Osteocyte (in vitro differentiated cells): Measurements from ENCODE around the gene KCNH1. TPM values are rescaled to one million over a fixed set of nuclear protein-coding genes. Genes with fewer than 3 reads are reported as not detected.

Source experiments
- DNase-seq: peaks from one replicate; pipeline ENCODE4 v3.0.0; 2021; ENCODE audit warnings: mixed read lengths; ENCODE audit not compliant: unreplicated experiment; ENCODE audit errors: extremely low spot score
- H3K27ac Mint-ChIP-seq: one replicate; pipeline ENCODE4 v1.8.0; 2021; ENCODE audit warnings: mild to moderate bottlenecking, mixed read lengths; ENCODE audit not compliant: unreplicated experiment
- H3K27me3 Mint-ChIP-seq: one replicate; pipeline ENCODE4 v1.8.0; 2021; ENCODE audit warnings: mixed read lengths; ENCODE audit not compliant: unreplicated experiment
- H3K36me3 Mint-ChIP-seq: one replicate; pipeline ENCODE4 v1.8.0; 2021; ENCODE audit warnings: mixed read lengths; ENCODE audit not compliant: unreplicated experiment
- H3K4me1 Mint-ChIP-seq: one replicate; pipeline ENCODE4 v1.8.0; 2021; ENCODE audit warnings: mixed read lengths; ENCODE audit not compliant: unreplicated experiment
- H3K4me3 Mint-ChIP-seq: one replicate; pipeline ENCODE4 v1.8.0; 2021; ENCODE audit warnings: mild to moderate bottlenecking, moderate library complexity, mixed read lengths; ENCODE audit not compliant: unreplicated experiment
- H3K9me3 Mint-ChIP-seq: one replicate; pipeline ENCODE4 v1.8.0; 2021; ENCODE audit warnings: mixed read lengths; ENCODE audit not compliant: unreplicated experiment
- CTCF ChIP-seq: fragments of 200-600 bp; sonication (generic); IDR thresholded peaks from 2 replicates; pipeline ENCODE4 v1.5.0; 2021; ENCODE audit warnings: antibody characterized with exemption, mild to moderate bottlenecking, moderate library complexity
- total RNA-seq: library from RNA; stranded (reverse); gene quantifications from 2 replicates; pipeline ENCODE4 v1.2.1, GENCODE V29; 2021

Gene KCNH1
- total RNA-seq, 1 donor from 2014 or later: 7.3 TPM

GRCh38 chr1:210683403-210684047, 450.4 kb downstream of the KCNH1 start:
- peaks cover 6% of the 10 kb centered on the region for H3K4me1 Mint-ChIP-seq
- H3K9me3 Mint-ChIP-seq: no peaks in the 10 kb centered on the region
- TF ChIP-seq CTCF: no peak
- no peak overlapping the region for H3K27ac Mint-ChIP-seq
- DNase-seq: no peak
- H3K27me3 Mint-ChIP-seq: no peaks in the 10 kb centered on the region
- peaks cover 4% of the 10 kb centered on the region for H3K36me3 Mint-ChIP-seq
- no peak overlapping the region for H3K4me3 Mint-ChIP-seq

- H3K4me1 Mint-ChIP-seq: no peaks in the 10 kb centered on the region
- TF ChIP-seq CTCF: no peak
- H3K36me3 Mint-ChIP-seq: peaks cover 6% of the 10 kb centered on the region
- no peak overlapping the region for H3K27ac Mint-ChIP-seq
- no peak overlapping the region for H3K4me3 Mint-ChIP-seq
- H3K27me3 Mint-ChIP-seq: no peaks in the 10 kb centered on the region
- no peaks in the 10 kb centered on the region for H3K9me3 Mint-ChIP-seq
- no peak for DNase-seq
These were observed 452.8 kb downstream of the KCNH1 start for GRCh38 chr1:210681158-210681557.

GRCh38 chr1:210678306-210678705, 455.6 kb downstream of the KCNH1 start:
- no peak overlapping the region for H3K27ac Mint-ChIP-seq
- no peaks in the 10 kb centered on the region for H3K27me3 Mint-ChIP-seq
- no peaks in the 10 kb centered on the region for H3K9me3 Mint-ChIP-seq
- H3K36me3 Mint-ChIP-seq: peaks cover 2% of the 10 kb centered on the region
- no peak overlapping the region for H3K4me3 Mint-ChIP-seq
- no peak for DNase-seq
- no peak for TF ChIP-seq CTCF
- H3K4me1 Mint-ChIP-seq: no peaks in the 10 kb centered on the region

- Mint-ChIP-seq H3K9me3 (no peaks in the 10 kb centered on the region), H3K36me3 (peaks cover 2% of the 10 kb centered on the region)
- TF ChIP-seq CTCF: no peak
These were observed 456.4 kb downstream of the KCNH1 start for GRCh38 chr1:210677533-210677932.

GRCh38 chr1:210676539-210676938, 457.4 kb downstream of the KCNH1 start:
- Mint-ChIP-seq H3K4me1 (no peaks in the 10 kb centered on the region), H3K27ac (no peak overlapping the region), H3K27me3 (no peaks in the 10 kb centered on the region), H3K36me3 (peaks cover 2% of the 10 kb centered on the region), H3K4me3 (no peak overlapping the region), H3K9me3 (no peaks in the 10 kb centered on the region)
- no peak for DNase-seq
- no peak for TF ChIP-seq CTCF

More at GRCh38 chr1:210677533-210677932, 456.4 kb downstream of the KCNH1 start:
- Mint-ChIP-seq H3K4me1 (no peaks in the 10 kb centered on the region), H3K4me3 (no peak overlapping the region), H3K27ac (no peak overlapping the region), H3K27me3 (no peaks in the 10 kb centered on the region)
- DNase-seq: no peak
